Small intestine (tissue), 7 donors: Measurements from ENCODE around the gene PXDN. TPM values are rescaled to one million over a fixed set of nuclear protein-coding genes. Genes with fewer than 3 reads are reported as not detected.

Source experiments
- DNase-seq, 2 donors: peaks; one replicate each; pipeline versions ENCODE4 v3.0.0 to v3.0.0-alpha.2; 2013
- FAIRE-seq: peaks from 2 replicates; lab custom pipeline; 2012; peaks lifted over from hg19 to GRCh38; lab: Jason Lieb, UNC
- H3K27ac ChIP-seq, 3 donors: one replicate each; pipeline ENCODE4 v1.5.1; 2013; ENCODE audit warnings: low read length in 2 of 3, mild to moderate bottlenecking in 2 of 3, control low read depth in 1 of 3, inconsistent platforms in 1 of 3, low read depth in 1 of 3, moderate library complexity in 1 of 3
- H3K27me3 ChIP-seq, 3 donors: one replicate each; pipeline ENCODE4 v1.6.1; 2013; ENCODE audit warnings: low read length in 3 of 3, inconsistent platforms in 1 of 3; ENCODE audit not compliant: control insufficient read depth in 3 of 3, insufficient read depth in 3 of 3
- H3K36me3 ChIP-seq, 3 donors: one replicate each; pipeline ENCODE4 v1.6.1; 2013; ENCODE audit warnings: low read length in 3 of 3, inconsistent platforms in 1 of 3, low read depth in 1 of 3, mild to moderate bottlenecking in 1 of 3, moderate library complexity in 1 of 3; ENCODE audit not compliant: control insufficient read depth in 3 of 3, insufficient read depth in 2 of 3
- H3K4me1 ChIP-seq, 3 donors: one replicate each; pipeline ENCODE4 v1.6.1; 2013; ENCODE audit warnings: low read length in 2 of 3, inconsistent platforms in 1 of 3, low read depth in 1 of 3, mild to moderate bottlenecking in 1 of 3, moderate library complexity in 1 of 3; ENCODE audit not compliant: control insufficient read depth in 3 of 3, insufficient read depth in 2 of 3
- H3K4me3 ChIP-seq, 3 donors: one replicate each; pipeline ENCODE4 v1.5.1; 2013; ENCODE audit warnings: low read length in 3 of 3, control low read depth in 1 of 3, inconsistent platforms in 1 of 3, low read depth in 1 of 3, mild to moderate bottlenecking in 1 of 3, moderate library complexity in 1 of 3
- H3K9me3 ChIP-seq, 2 donors: one replicate each; pipeline ENCODE4 v1.6.1; 2013; ENCODE audit warnings: low read depth in 1 of 2, low read length in 1 of 2; ENCODE audit not compliant: control insufficient read depth in 2 of 2, insufficient read depth in 1 of 2
- WGBS, 3 donors: extraction: QIAGEN DNeasy Blood & Tissue Kit; methylation state at CpG; one replicate each; pipeline ENCODE4 v1.1.7; 2013; 5-methylcytosine and 5-hydroxymethylcytosine counted together
- polyA plus RNA-seq, 4 donors: library from polyadenylated mRNA; stranded (reverse) in 3 of 4; unstranded in 1 of 4; fragments of 200-250 nt in 3 of 4; fragments of 120-200 nt in 1 of 4; gene quantifications; one replicate each; pipeline versions ENCODE4 v1.2.1 to v1.2.3, GENCODE V29; 2013
- donor health status: healthy with polysubstance abuse.
- donor health status: control.
- donor health status: control.
- donor health status: Bipolar disorder and iron deficiency.
- donor health status: healthy.

PXDN gene
- polyA plus RNA-seq, 4 donors: 0.81 to 38.9 (median 6.6) TPM

- Histone ChIP-seq H3K27me3 (no peaks in the 10 kb centered on the region), H3K27ac (no peak overlapping the region), H3K36me3 (no peaks in the 10 kb centered on the region), H3K4me1 (no peaks in the 10 kb centered on the region), H3K4me3 (no peak overlapping the region), H3K9me3 (no peaks in the 10 kb centered on the region)
- DNase-seq (no peak), FAIRE-seq (no peak)
- 58 to 73% (median 68%) methylated on average over 6 of the region's 6 CpGs for WGBS, 3 donors
Measured at GRCh38 chr2:1790473-1790872, 46.2 kb upstream of the PXDN start.

- no peaks in the 10 kb centered on the region for H3K36me3 ChIP-seq
- H3K4me3 ChIP-seq: no peak overlapping the region
- no peak overlapping the region for H3K27ac ChIP-seq
- no peak for FAIRE-seq
- no peaks in the 10 kb centered on the region for H3K27me3 ChIP-seq
- no peaks in the 10 kb centered on the region for H3K4me1 ChIP-seq
- WGBS, 3 donors: 92 to 93% (median 93%) methylated on average over 11 of the region's 11 CpGs
- no peaks in the 10 kb centered on the region for H3K9me3 ChIP-seq
- no peak for DNase-seq
Measured at GRCh38 chr2:1789610-1790009, 45.3 kb upstream of the PXDN start.

GRCh38 chr2:1788478-1788959 lies 44.2 kb upstream of the PXDN start:
- Histone ChIP-seq H3K4me3 (no peak overlapping the region), H3K4me1 (no peaks in the 10 kb centered on the region), H3K27me3 (peaks cover 0 to 4% (median 0%) of the 10 kb centered on the region in 3 donors), H3K9me3 (no peaks in the 10 kb centered on the region), H3K27ac (no peak overlapping the region), H3K36me3 (no peaks in the 10 kb centered on the region)
- WGBS, 3 donors: 87 to 91% (median 87%) methylated on average over 18 of the region's 18 CpGs
- no peak for DNase-seq
- FAIRE-seq: no peak

- Histone ChIP-seq H3K9me3 (no peaks in the 10 kb centered on the region), H3K27me3 (peaks cover 0 to 4% (median 0%) of the 10 kb centered on the region in 3 donors), H3K36me3 (no peaks in the 10 kb centered on the region), H3K4me3 (no peak overlapping the region), H3K4me1 (no peaks in the 10 kb centered on the region), H3K27ac (no peak overlapping the region)
- FAIRE-seq: no peak
- DNase-seq: no peak
- whole genome bisulfite sequencing, 3 donors: 63 to 77% (median 72%) methylated on average over 10 of the region's 10 CpGs
Measured at GRCh38 chr2:1787755-1788477, 43.6 kb upstream of the PXDN start.

GRCh38 chr2:1784986-1785617 lies 40.8 kb upstream of the PXDN start:
- Histone ChIP-seq H3K27me3 (peaks cover 0 to 4% (median 0%) of the 10 kb centered on the region in 3 donors), H3K27ac (no peak overlapping the region), H3K9me3 (no peaks in the 10 kb centered on the region), H3K4me3 (no peak overlapping the region), H3K36me3 (no peaks in the 10 kb centered on the region), H3K4me1 (no peaks in the 10 kb centered on the region)
- FAIRE-seq (no peak), DNase-seq (no peak)
- WGBS, 3 donors: 86 to 88% (median 88%) methylated on average over 19 of the region's 19 CpGs

GRCh38 chr2:1784087-1784486 lies 39.8 kb upstream of the PXDN start:
- DNase-seq: no peak
- no peak overlapping the region for H3K27ac ChIP-seq
- WGBS, 3 donors: 60 to 67% (median 65%) methylated on average over 21 of the region's 21 CpGs
- H3K27me3 ChIP-seq: peaks cover 0 to 4% (median 0%) of the 10 kb centered on the region in 3 donors
- no peak for FAIRE-seq
- no peaks in the 10 kb centered on the region for H3K36me3 ChIP-seq
- no peak overlapping the region for H3K4me3 ChIP-seq
- H3K9me3 ChIP-seq: no peaks in the 10 kb centered on the region
- no peaks in the 10 kb centered on the region for H3K4me1 ChIP-seq

GRCh38 chr2:1782514-1782913 lies 38.2 kb upstream of the PXDN start:
- Histone ChIP-seq H3K27me3 (peaks cover 0 to 4% (median 2%) of the 10 kb centered on the region in 3 donors), H3K4me1 (no peaks in the 10 kb centered on the region), H3K9me3 (no peaks in the 10 kb centered on the region), H3K4me3 (no peak overlapping the region), H3K27ac (no peak overlapping the region), H3K36me3 (no peaks in the 10 kb centered on the region)
- WGBS, 3 donors: 78 to 89% (median 82%) methylated on average over 11 of the region's 11 CpGs
- DNase-seq: no peak
- FAIRE-seq: no peak

- H3K4me1 ChIP-seq: no peaks in the 10 kb centered on the region
- H3K9me3 ChIP-seq: no peaks in the 10 kb centered on the region
- H3K4me3 ChIP-seq: no peak overlapping the region
- FAIRE-seq (no peak), DNase-seq (peak in 1 of 2 donors; percentile 10)
- 72 to 77% (median 76%) methylated on average over 16 of the region's 16 CpGs for WGBS, 3 donors
- no peaks in the 10 kb centered on the region for H3K36me3 ChIP-seq
- peaks cover 0 to 4% (median 2%) of the 10 kb centered on the region in 3 donors for H3K27me3 ChIP-seq
- no peak overlapping the region for H3K27ac ChIP-seq
Measured at GRCh38 chr2:1781291-1782080, 37.2 kb upstream of the PXDN start.
